GM18873 (cell line): ENCODE results near the gene RNF32.
"Not testable (repeated sequence)": the region's sequence is repeated elsewhere in the genome, so short reads cannot be mapped to it uniquely, and the experiment has no call there.

ENCODE experiments used
- ATAC-seq: cut with Tn5 transposase; IDR thresholded peaks from one replicate; pipeline ENCODE4 v1.9.1; 2021; ENCODE audit warnings: mild to moderate bottlenecking, moderate library complexity, moderate number of reproducible peaks; ENCODE audit not compliant: unreplicated experiment, low FRiP score

Gene RNF32

GRCh38 chr7:156612930-156613329 lies 27.6 kb upstream of the RNF32 start:
- ATAC-seq: no peak

- ATAC-seq: no peak
These were observed 25.9 kb upstream of the RNF32 start for GRCh38 chr7:156614434-156615264.

GRCh38 chr7:156616269-156617202 lies 24.0 kb upstream of the RNF32 start:
- ATAC-seq: no peak

GRCh38 chr7:156617215-156617614 lies 23.4 kb upstream of the RNF32 start:
- no peak for ATAC-seq

- no peak for ATAC-seq
These were observed 22.3 kb upstream of the RNF32 start for GRCh38 chr7:156618078-156618779.

GRCh38 chr7:156618780-156619367 lies 21.7 kb upstream of the RNF32 start:
- no peak for ATAC-seq

GRCh38 chr7:156619488-156620290 lies 20.9 kb upstream of the RNF32 start:
- ATAC-seq: not testable (repeated sequence)

GRCh38 chr7:156620291-156620675 lies 20.3 kb upstream of the RNF32 start:
- no peak for ATAC-seq

- ATAC-seq: no peak
These were observed 18.9 kb upstream of the RNF32 start for GRCh38 chr7:156621652-156622051.

- no peak for ATAC-seq
These were observed 15.0 kb upstream of the RNF32 start for GRCh38 chr7:156625580-156625979.

GRCh38 chr7:156626220-156626895 lies 14.2 kb upstream of the RNF32 start:
- ATAC-seq: no peak

- no peak for ATAC-seq
These were observed 12.0 kb upstream of the RNF32 start for GRCh38 chr7:156628562-156628961.

- no peak for ATAC-seq
These were observed 10.7 kb upstream of the RNF32 start for GRCh38 chr7:156629873-156630272.

GRCh38 chr7:156634117-156634516 lies 6.5 kb upstream of the RNF32 start:
- no peak for ATAC-seq

- ATAC-seq: no peak
These were observed 4.8 kb upstream of the RNF32 start for GRCh38 chr7:156635529-156636385.

GRCh38 chr7:156637093-156637492 lies 3.5 kb upstream of the RNF32 start:
- not testable (repeated sequence) for ATAC-seq

GRCh38 chr7:156638443-156639077 lies 2.0 kb upstream of the RNF32 start:
- ATAC-seq: no peak
